Hepatocyte (in vitro differentiated cells): Measurements from ENCODE around the gene VAV2.

ENCODE experiments used
- CTCF ChIP-seq: fragments of 200-600 bp; sonication (generic); IDR thresholded peaks from 2 replicates; pipeline ENCODE4 v1.5.1; 2016; ENCODE audit warnings: antibody characterized with exemption, mild to moderate bottlenecking; ENCODE audit not compliant: poor library complexity
- EZH2 ChIP-seq: fragments of 200-600 bp; sonication (generic); IDR thresholded peaks from 2 replicates; pipeline ENCODE4 v1.6.1; 2016; ENCODE audit warnings: antibody characterized with exemption, mild to moderate bottlenecking, borderline replicate concordance

GRCh38 chr9:133887540-133888047 is 104.5 kb downstream of the VAV2 start:
- TF ChIP-seq CTCF: no peak
- no peak for TF ChIP-seq EZH2
